ENCODE measurements around the gene SPRED3.

GRCh38 chr19:38448225-38448624 is 59.7 kb downstream of the SPRED3 start:
- TF ChIP-seq CTCF (IDR thresholded peaks at IDR 0.05 in 4 of 5, conservative IDR thresholded peaks at IDR 0.05 in 1 of 5) (no peak), POLR2A (IDR thresholded peaks at IDR 0.05) (no peak)

Data from gastrocnemius medialis (tissue), 4 donors.